Vagina (tissue), 2 donors: ENCODE measurements around the gene TBC1D4. TPM values are rescaled to one million over a fixed set of nuclear protein-coding genes. Genes with fewer than 3 reads are reported as not detected.

Source experiments
- DNase-seq, 2 donors: peaks; one replicate each; pipeline ENCODE4 v3.0.0-alpha.2; 2017; ENCODE audit errors: extremely low spot score in 2 of 2
- H3K27ac ChIP-seq: fragments of 200-600 bp; sonication (generic); one replicate; pipeline ENCODE4 v1.5.1; 2019
- H3K27me3 ChIP-seq: fragments of 200-600 bp; sonication (generic); one replicate; pipeline ENCODE4 v1.5.1; 2019
- H3K36me3 ChIP-seq, 2 donors: fragments of 200-600 bp; sonication (generic); one replicate each; pipeline ENCODE4 v1.5.1; 2017 to 2019
- H3K4me1 ChIP-seq: fragments of 200-600 bp; sonication (generic); one replicate; pipeline ENCODE4 v1.5.1; 2019
- H3K4me3 ChIP-seq, 2 donors: fragments of 200-600 bp; sonication (generic); 1 replicate in 1 of 2; 2 replicates in 1 of 2; pipeline ENCODE4 v1.5.1; 2016 to 2019
- H3K9me3 ChIP-seq: fragments of 200-600 bp; sonication (generic); one replicate; pipeline ENCODE4 v1.5.1; 2019
- CTCF ChIP-seq, 3 experiments: fragments of 450-650 bp in 2 of 3; fragments of 200-600 bp in 1 of 3; sonication (generic) in 1 of 3; IDR thresholded peaks; one replicate each; pipeline ENCODE4 v1.5.1; 2017 to 2019; ENCODE audit warnings: antibody characterized with exemption in 3 of 3, mild to moderate bottlenecking in 2 of 3, moderate library complexity in 2 of 3
- POLR2A ChIP-seq, 2 donors: fragments of 450-650 bp; IDR thresholded peaks; one replicate each; pipeline ENCODE4 v1.6.1; 2017; ENCODE audit warnings: antibody characterized with exemption in 2 of 2, mild to moderate bottlenecking in 2 of 2, moderate library complexity in 2 of 2
- POLR2AphosphoS5 ChIP-seq, 2 donors: sonication (generic); formaldehyde crosslinking; IDR thresholded peaks; one replicate each; pipeline ENCODE4 v1.9.0; 2017; ENCODE audit warnings: antibody characterized with exemption in 2 of 2, mild to moderate bottlenecking in 2 of 2, low read depth in 1 of 2; ENCODE audit not compliant: insufficient read depth in 1 of 2
- intact Hi-C: fragments of 100-400 bp; cut with DNase I; formaldehyde crosslinking; loops from one replicate; pipeline ENCODE4 v1.15.1; 2023
- total RNA-seq: library from RNA; depleted of rRNA; stranded (reverse); fragments of >200 nt; gene quantifications from one replicate; pipeline ENCODE4 v1.2.3, GENCODE V29; 2016

The TBC1D4 gene
- total RNA-seq, 1 donor from 2014 or later: 25.0 TPM

DNA sequence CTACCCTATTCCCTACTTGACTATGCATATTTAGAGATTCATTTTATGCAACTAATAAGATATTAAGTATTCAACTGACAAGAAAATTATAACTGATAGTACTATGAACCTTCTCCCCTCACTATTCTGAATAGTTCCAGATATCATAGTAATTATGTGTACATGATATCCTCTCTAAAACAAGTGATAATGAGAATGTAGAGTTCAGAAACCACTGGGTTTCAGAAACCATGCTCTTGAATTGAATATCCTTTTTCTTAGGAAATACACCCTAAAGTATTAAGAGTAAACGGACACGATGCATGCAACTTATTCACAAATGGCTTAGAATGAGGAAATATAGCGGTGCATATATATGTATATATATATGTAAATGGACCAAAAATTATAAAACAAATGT, 160.9 kb downstream of the TBC1D4 start:
- no peaks in the 10 kb centered on the region for H3K27me3 ChIP-seq
- intact Hi-C loops: no loop called here
- H3K9me3 ChIP-seq: no peaks in the 10 kb centered on the region
- TF ChIP-seq CTCF (IDR thresholded peaks at IDR 0.05) (no peak), POLR2AphosphoS5 (IDR thresholded peaks at IDR 0.05; ENCODE audit: insufficient read depth in 1 of 2, low read depth in 1 of 2) (no peak)
- no peak overlapping the region for H3K4me3 ChIP-seq
- H3K4me1 ChIP-seq: no peaks in the 10 kb centered on the region
- H3K27ac ChIP-seq: no peak overlapping the region
- no peak for DNase-seq
- H3K36me3 ChIP-seq: peaks cover 0 to 6% of the 10 kb centered on the region in 2 donors

DNA sequence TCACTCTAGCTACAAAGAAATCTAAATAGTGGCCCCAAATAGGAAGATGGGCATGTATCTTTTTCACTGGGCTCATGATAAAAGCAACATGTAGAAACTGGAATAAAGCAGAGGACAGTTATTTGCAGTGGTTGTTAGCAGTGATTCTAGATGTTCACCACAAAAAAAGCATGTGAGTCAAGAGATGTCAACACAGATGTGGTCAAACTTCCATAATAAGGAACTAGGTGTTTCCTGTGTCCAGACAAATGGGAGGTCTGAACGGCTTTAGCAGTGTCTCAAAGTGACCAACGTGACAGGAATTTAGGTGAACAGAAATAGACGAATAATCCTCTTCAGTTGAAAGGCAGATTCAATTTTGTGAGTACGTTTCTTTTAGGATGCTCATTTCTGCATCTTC, 162.7 kb downstream of the TBC1D4 start:
- DNase-seq: no peak
- Histone ChIP-seq H3K36me3 (peaks cover 0 to 6% of the 10 kb centered on the region in 2 donors), H3K4me3 (no peak overlapping the region), H3K4me1 (no peaks in the 10 kb centered on the region), H3K27ac (no peak overlapping the region), H3K9me3 (no peaks in the 10 kb centered on the region), H3K27me3 (no peaks in the 10 kb centered on the region)
- intact Hi-C loops: no loop called here
- TF ChIP-seq CTCF (IDR thresholded peaks at IDR 0.05) (no peak), POLR2A (IDR thresholded peaks at IDR 0.05) (no peak), POLR2AphosphoS5 (IDR thresholded peaks at IDR 0.05; ENCODE audit: insufficient read depth in 1 of 2, low read depth in 1 of 2) (no peak)

DNA sequence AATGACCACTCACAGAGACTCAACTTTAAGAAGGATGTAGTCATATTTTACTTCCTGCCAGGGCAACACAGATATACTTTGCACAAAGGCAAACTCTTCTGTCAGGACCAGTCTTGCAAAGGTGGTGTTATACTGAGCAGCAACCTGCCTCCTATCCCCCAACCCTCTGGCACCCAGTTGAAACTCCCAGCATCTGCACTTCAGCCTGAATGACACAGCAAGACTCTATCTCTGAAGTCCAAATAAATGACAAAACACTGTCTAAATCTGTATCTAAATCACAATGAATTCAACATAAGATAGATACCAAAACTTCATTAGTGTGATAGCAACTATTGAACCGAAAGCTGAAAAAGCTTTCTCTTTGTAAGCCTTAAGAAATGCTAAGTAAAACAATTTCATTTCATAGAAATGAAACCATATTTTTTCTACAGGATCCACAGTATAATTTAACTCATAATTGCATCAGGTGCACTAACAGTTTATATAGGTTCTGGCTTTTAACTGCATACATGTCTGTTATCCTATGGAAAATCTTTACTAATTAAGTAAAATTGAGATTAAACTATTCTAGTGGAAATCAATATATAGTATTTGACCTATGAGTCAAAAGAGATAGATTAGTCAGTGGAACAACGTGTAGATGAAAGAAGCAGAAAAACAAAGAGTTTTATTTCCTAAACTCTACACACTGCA, 163.7 kb downstream of the TBC1D4 start:
- H3K4me1 ChIP-seq: no peaks in the 10 kb centered on the region
- TF ChIP-seq POLR2A (IDR thresholded peaks at IDR 0.05) (no peak), POLR2AphosphoS5 (IDR thresholded peaks at IDR 0.05; ENCODE audit: insufficient read depth in 1 of 2, low read depth in 1 of 2) (no peak), CTCF (IDR thresholded peaks at IDR 0.05) (no peak)
- H3K27ac ChIP-seq: no peak overlapping the region
- no peak for DNase-seq
- intact Hi-C loops: no loop called here
- H3K27me3 ChIP-seq: no peaks in the 10 kb centered on the region
- H3K9me3 ChIP-seq: no peaks in the 10 kb centered on the region
- peaks cover 0 to 3% of the 10 kb centered on the region in 2 donors for H3K36me3 ChIP-seq
- no peak overlapping the region for H3K4me3 ChIP-seq

- no peak for TF ChIP-seq CTCF (IDR thresholded peaks at IDR 0.05)
- TF ChIP-seq POLR2AphosphoS5 (IDR thresholded peaks at IDR 0.05; ENCODE audit: insufficient read depth in 1 of 2, low read depth in 1 of 2): no peak
- TF ChIP-seq POLR2A (IDR thresholded peaks at IDR 0.05): no peak
- H3K36me3 ChIP-seq: no peaks in the 10 kb centered on the region
- H3K27ac ChIP-seq: no peak overlapping the region
- no peaks in the 10 kb centered on the region for H3K27me3 ChIP-seq
- no peaks in the 10 kb centered on the region for H3K4me1 ChIP-seq
- no peak overlapping the region for H3K4me3 ChIP-seq
- intact Hi-C loops: no loop called here
- no peaks in the 10 kb centered on the region for H3K9me3 ChIP-seq
- no peak for DNase-seq
Observed at GRCh38 chr13:75316427-75316826, 165.5 kb downstream of the TBC1D4 start.

- DNase-seq: no peak
- no peaks in the 10 kb centered on the region for H3K27me3 ChIP-seq
- intact Hi-C loops: no loop called here
Observed at GRCh38 chr13:75312884-75313520, 169.0 kb downstream of the TBC1D4 start.

More at GRCh38 chr13:75312884-75313520, 169.0 kb downstream of the TBC1D4 start:
- Histone ChIP-seq H3K27ac (no peak overlapping the region), H3K9me3 (no peaks in the 10 kb centered on the region), H3K4me1 (no peaks in the 10 kb centered on the region), H3K36me3 (peaks cover 0 to 13% of the 10 kb centered on the region in 2 donors), H3K4me3 (no peak overlapping the region)
- TF ChIP-seq POLR2AphosphoS5 (IDR thresholded peaks at IDR 0.05; ENCODE audit: insufficient read depth in 1 of 2, low read depth in 1 of 2) (no peak), POLR2A (IDR thresholded peaks at IDR 0.05) (no peak), CTCF (IDR thresholded peaks at IDR 0.05) (no peak)
